GM18520 (cell line): ENCODE results near the gene COL8A2.

Experiments
- ATAC-seq: cut with Tn5 transposase; IDR thresholded peaks from one replicate; pipeline ENCODE4 v1.9.1; 2021; ENCODE audit not compliant: unreplicated experiment

The COL8A2 gene

GRCh38 chr1:36137226-36137625, 12.2 kb upstream of the COL8A2 start:
- ATAC-seq, result no peak

DNA sequence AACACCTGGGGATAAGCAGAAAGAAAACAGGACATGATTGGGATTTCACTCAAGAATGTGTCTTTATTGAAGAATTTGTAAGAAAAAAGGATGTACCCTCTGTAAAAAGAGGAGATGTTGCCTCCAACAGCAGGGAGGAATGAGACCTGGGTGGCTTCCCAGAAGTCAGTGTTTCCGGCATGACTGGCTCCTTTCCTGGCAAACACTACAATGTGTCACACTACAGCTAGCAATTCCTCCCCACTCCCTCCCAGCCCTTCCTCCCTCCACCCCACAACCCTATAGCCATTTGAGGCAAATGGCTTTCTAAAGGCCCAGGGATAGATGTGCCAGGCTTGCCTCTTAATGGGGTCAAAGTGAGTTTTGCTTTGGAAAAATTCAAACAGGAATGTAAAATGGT, 11.5 kb upstream of the COL8A2 start:
- ATAC-seq, result no peak

- no peak for ATAC-seq
Measured at GRCh38 chr1:36135796-36136195, 10.8 kb upstream of the COL8A2 start.

DNA sequence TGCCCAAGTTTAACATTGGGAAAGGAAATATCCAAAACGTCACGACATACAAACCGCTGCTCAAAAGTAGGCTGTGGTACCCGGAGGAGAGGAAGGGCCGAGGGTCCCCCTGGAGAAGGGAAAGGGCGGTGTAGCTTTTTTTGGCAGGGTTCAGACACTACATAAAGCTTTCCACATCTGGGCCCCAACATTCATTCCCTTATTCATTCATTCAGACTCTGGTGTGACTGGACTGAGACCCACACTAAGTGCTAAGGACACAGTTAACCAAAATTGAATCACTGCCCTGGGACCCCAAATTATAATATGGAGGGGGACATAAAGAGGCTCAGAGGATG, 10.3 kb upstream of the COL8A2 start:
- no peak for ATAC-seq

- ATAC-seq, result no peak
Measured at GRCh38 chr1:36134505-36135329, 9.7 kb upstream of the COL8A2 start.

DNA sequence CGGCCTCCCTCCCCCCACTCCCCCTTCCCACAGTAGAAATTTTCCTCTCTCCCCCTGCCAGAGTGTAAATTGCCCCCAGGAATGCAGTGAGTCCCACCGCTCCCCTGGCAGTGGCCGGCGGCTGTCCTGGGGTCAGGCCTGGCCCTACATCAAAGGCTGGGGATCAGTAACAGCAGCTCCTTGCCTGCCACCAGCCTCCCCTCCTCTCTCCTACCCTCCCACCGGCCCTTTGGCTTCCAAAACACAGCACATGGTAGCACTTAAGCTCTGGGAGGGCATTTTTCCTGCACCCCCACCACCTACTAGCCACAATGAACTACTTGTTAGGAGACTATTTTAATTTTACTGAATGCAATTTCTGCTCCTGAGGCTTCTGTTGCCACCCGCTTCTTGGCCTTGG, 9.0 kb upstream of the COL8A2 start:
- ATAC-seq, result no peak

- no peak for ATAC-seq
Measured at GRCh38 chr1:36133484-36133883, 8.5 kb upstream of the COL8A2 start.

DNA sequence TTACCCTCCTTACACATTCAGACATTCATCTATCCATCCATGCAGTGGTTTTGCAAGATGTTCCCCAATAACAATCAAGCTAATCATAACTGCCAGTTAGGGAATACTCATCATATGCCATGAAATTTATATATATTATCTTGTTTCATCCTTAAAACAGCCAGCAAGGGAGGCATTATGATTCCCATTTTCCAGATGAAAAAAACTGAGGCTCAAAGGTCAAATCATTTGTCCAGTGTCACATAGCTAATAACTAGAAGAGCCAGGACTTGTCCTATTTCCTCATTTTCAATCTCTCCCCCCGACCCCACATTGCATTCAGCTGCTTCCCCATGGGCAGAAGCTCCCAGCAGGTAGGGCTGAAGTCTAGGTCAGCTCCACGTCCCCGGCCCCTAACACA, 7.0 kb upstream of the COL8A2 start:
- ATAC-seq, result no peak

DNA sequence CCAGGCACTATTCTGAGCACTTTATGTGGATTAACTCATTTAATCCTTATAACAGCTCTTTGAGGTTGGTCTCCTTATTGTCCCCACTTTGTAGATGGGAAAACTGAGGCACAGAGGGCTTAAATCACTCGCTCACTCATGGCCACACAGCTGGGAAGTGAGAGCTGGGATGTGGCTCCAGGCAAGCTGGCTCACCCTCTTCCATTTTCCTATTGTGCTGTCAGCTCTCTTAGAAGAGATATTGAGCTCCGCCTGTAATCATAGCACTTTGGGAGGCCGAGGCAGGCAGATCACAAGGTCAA, 3.8 kb upstream of the COL8A2 start:
- no peak for ATAC-seq

- ATAC-seq, result no peak
Measured at GRCh38 chr1:36128126-36128904, 3.3 kb upstream of the COL8A2 start.

DNA sequence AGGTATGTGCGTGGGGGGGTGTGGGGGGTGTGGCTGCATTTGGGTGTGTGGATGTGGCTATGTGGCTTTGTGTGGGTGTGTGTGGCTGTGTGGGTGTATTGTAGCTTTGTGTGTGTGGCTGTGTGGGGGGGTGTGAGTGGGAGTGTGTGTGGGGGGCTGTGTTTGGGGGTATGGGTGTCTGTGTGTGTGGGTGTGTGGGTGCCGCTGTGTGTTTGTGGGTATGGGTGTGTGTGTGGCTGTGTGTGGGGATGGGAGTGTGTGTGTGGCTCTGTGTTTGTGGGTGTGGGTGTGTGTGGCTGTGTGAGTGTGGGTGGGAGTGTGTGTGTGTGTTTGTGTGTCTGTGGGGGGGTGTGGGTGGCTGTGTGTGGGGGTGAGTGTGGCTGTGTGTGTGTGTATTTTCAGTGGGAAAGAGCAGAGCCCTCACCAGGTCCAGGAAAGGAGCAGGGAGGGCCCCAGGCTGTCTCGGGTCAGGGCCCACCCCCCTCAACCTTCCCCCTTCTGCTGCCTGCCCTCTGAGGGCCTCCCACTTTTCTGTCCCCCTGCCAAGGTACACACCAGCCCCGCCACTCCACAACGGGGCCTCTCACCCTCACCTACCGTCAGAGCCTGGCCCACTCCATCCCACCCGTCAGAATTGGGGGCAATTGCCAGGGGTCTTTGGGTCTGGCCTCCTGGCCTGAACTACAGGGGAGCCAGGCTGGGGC, 1.9 kb upstream of the COL8A2 start:
- no peak for ATAC-seq

DNA sequence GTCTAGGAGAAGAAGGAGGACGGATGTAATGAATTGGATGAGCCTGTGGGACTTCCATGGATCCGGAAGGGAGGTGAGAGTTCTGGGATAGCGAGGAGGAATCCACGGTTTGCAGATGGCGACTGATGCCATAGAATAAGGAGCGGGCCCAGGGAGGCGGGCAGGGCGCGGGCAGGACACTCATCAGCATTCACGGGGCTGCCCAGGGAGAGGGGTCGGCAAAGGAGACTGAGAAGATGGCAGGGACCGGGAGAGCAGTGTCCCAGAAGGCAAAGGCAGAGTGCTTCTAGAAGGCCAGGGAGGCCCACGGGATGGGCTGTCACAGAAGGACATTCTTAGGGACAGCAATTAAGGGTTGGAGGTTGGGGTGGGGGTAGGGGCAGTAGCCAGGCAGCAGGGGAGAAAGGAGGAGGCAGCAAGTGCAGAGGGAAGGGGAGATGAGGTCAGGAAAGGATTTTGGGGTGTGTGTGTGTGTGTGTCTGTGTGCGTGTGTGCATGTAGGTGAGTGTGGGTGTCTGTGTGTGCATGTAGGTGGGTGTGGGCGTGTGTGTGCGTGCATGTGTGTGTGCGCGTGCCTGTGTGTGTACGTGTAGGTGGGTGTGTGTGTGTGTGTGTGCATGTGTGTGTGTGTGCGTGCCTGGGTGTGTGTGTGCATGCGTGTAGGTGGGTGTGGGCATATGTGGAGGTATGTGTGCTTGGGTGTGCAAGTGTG, 1.1 kb upstream of the COL8A2 start:
- no peak for ATAC-seq

GRCh38 chr1:36124404-36125128, 456 bp downstream of the COL8A2 start:
- no peak for ATAC-seq

- ATAC-seq, result no peak
Measured at GRCh38 chr1:36123356-36123755, 1.7 kb downstream of the COL8A2 start.

DNA sequence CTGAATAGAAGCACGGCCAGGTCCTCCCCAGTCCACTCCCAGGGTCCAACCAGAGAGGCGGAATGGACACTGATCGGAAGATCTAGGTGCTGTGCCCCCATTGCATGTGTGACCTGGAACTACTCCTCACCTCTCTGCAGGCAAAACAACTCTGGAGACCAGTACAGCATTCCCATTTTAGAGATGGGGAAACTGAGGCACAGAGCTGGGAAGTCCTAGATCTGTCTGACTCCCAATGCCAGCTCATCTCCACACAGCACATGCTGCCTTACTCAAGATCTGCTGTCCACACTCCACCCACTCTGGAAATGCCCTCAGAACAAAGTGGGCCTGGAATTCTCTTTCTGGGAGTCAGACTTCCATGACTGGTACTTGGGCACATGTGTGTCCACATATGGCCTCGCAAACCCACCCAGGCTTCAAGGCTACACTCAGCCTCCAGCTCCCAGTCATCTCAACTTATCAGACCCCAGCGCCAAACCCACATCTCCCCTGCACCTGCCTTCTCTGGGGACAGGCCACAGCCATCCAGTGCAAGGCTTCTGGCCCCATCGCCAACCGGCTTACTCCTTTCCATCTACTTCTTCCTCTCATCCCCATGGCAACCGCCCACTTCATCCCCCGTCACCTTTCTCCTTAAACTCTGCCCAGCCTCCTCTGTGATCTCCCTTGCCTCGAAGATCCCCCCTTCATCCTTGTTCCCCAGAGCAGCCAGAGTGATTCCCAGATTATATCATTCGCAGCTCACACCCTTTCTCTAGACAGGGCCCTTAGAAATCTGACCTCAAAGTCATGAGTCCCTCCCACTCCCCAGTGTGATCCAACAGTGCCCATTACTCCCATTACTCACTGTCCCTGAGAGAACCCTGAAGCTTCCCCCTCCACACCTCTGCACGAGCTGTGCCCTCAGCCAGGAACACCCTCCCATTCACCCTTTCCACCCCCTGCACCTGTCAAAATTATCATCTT, 2.7 kb downstream of the COL8A2 start:
- no peak for ATAC-seq

DNA sequence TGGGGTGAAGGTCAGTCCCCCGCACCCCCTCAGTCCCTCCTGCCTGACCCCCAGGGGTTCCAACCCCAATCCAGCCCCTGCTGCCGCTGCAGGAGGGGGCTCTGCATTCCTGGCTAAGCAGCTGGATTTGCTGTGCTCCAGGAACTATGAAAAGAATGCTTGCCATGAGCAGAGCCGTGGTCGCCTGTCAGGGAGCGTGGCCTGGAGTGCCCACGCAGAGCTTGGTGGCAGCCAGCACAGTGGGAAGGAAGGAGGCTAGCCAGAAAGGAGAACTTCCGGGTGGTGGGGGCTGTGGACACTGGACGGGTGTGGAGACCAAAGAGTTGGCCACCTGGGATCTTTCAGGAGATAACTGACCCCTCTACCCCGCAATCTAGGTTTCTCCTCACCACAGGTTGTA, 5.6 kb downstream of the COL8A2 start:
- ATAC-seq, result no peak

DNA sequence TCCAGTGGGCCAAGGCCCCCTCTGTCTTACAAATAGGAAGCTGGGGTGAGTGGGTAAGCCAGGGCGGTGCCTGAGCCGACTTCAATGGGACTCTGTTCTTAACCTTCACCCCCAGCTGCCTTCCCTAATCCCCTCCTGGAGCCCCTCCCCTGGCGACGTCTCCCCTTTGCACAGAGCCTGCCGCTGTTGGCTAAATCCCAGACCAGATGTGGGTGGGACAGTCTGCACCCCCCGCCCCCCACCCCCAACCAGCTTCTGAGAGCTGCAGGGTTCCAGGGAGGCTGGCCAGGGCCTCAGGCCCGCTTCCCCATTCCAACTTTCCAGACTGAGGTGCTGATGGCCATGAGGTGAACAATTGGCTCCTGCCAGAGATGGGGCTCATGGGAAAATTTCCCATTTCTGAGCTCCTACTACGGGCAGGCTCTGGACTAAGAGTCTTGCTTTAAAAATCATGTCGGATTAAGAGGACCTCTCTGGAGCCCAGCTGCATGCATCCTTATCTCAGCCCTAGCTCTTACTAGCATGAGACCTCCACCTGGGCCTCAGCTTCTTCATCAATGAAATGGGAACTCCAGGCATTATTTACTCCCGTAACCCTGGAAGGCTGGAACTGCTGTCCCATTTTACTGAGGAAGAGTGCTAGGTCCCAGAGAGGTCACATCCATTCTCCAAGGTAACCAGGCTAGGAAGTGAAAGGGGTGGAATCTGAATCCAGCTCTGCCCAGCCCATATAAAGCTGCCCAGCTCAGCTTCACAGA, 6.4 kb downstream of the COL8A2 start:
- ATAC-seq, result no peak

GRCh38 chr1:36116901-36117300, 8.1 kb downstream of the COL8A2 start:
- ATAC-seq, result no peak

GRCh38 chr1:36115931-36116330, 9.1 kb downstream of the COL8A2 start:
- no peak for ATAC-seq
